H1 (cell line): Measurements from ENCODE around the gene EYA4. TPM values are rescaled to one million over a fixed set of nuclear protein-coding genes. Genes with fewer than 3 reads are reported as not detected.

Experiments
- CTCF ChIA-PET: fragments of 300-600 bp; sonication (Branson Sonifier 250); formaldehyde crosslinking; loops from one replicate; lab custom pipeline; 2021; ENCODE audit not compliant: partially characterized antibody; lab: Charles Lee
- POLR2A ChIA-PET: fragments of 300-600 bp; sonication (Branson Sonifier 250); formaldehyde crosslinking; loops from one replicate; lab custom pipeline; 2021; ENCODE audit warnings: inconsistent platforms; ENCODE audit not compliant: partially characterized antibody; lab: Charles Lee
- DNase-seq, 2 experiments: peaks; one replicate each; pipeline versions ENCODE4 v3.0.0 to v3.0.0-alpha.2; 2010 to 2022; ENCODE audit warnings: low spot score in 2 of 2, low read depth in 1 of 2, mixed read lengths in 1 of 2
- FAIRE-seq: peaks from 2 replicates; lab custom pipeline; 2011; peaks lifted over from hg19 to GRCh38; lab: Jason Lieb, UNC
- H2AFZ ChIP-seq: 2 replicates; pipeline ENCODE4 v1.8.1; 2012; ENCODE audit warnings: low read length, inconsistent platforms
- H2AK5ac ChIP-seq: 2 replicates; pipeline ENCODE4 v1.6.1; 2013; ENCODE audit warnings: low read depth, low read length
- H2BK120ac ChIP-seq: replicated peaks from 2 replicates; pipeline ENCODE3; 2013; ENCODE audit warnings: low read depth, low read length, inconsistent platforms
- H2BK12ac ChIP-seq: 2 replicates; pipeline ENCODE4 v1.6.1; 2013; ENCODE audit warnings: low read depth, low read length
- H2BK15ac ChIP-seq: 2 replicates; pipeline ENCODE4 v1.6.1; 2013; ENCODE audit warnings: low read length
- H2BK20ac ChIP-seq: 2 replicates; pipeline ENCODE4 v1.6.1; 2013; ENCODE audit warnings: low read length
- H2BK5ac ChIP-seq: 2 replicates; pipeline ENCODE4 v1.6.1; 2013; ENCODE audit warnings: low read depth, low read length
- H3K14ac ChIP-seq: 2 replicates; pipeline ENCODE4 v1.6.1; 2013; ENCODE audit warnings: inconsistent platforms; ENCODE audit not compliant: insufficient read length
- H3K18ac ChIP-seq: 2 replicates; pipeline ENCODE4 v1.6.1; 2013; ENCODE audit warnings: low read length; ENCODE audit errors: extremely low read depth
- H3K23ac ChIP-seq: 2 replicates; pipeline ENCODE4 v1.6.1; 2013; ENCODE audit warnings: inconsistent platforms; ENCODE audit not compliant: insufficient read length
- H3K23me2 ChIP-seq: 2 replicates; pipeline ENCODE4 v1.6.1; 2013; ENCODE audit warnings: low read depth, low read length
- H3K27ac ChIP-seq: 2 replicates; pipeline ENCODE4 v1.6.1; 2011; ENCODE audit warnings: low read depth, low read length, inconsistent platforms
- H3K27me3 ChIP-seq, 4 experiments: replicated peaks in 1 of 4; 1 replicate in 1 of 4; 2 replicates in 3 of 4; pipeline versions ENCODE4 v1.6.1 to v1.8.1; 2011 to 2013; ENCODE audit warnings: low read length in 3 of 4, mild to moderate bottlenecking in 3 of 4, inconsistent platforms in 2 of 4, mixed read lengths in 2 of 4, moderate library complexity in 1 of 4; ENCODE audit not compliant: control insufficient read depth in 3 of 4, insufficient read depth in 3 of 4; ENCODE audit errors: extremely low read depth in 1 of 4
- H3K36me3 ChIP-seq, 4 experiments: 2 replicates each; pipeline versions ENCODE4 v1.6.1 to v1.8.1; 2011 to 2013; ENCODE audit warnings: mild to moderate bottlenecking in 4 of 4, low read length in 3 of 4, moderate library complexity in 2 of 4, control low read depth in 1 of 4, inconsistent platforms in 1 of 4; ENCODE audit not compliant: insufficient read depth in 4 of 4, control insufficient read depth in 2 of 4
- H3K4ac ChIP-seq: replicated peaks from 2 replicates; pipeline ENCODE3; 2013; ENCODE audit warnings: low read length, low read depth, mixed read lengths, inconsistent platforms; ENCODE audit not compliant: insufficient read length
- H3K4me1 ChIP-seq, 4 experiments: replicated peaks in 1 of 4; 1 replicate in 1 of 4; 2 replicates in 3 of 4; pipeline versions ENCODE4 v1.6.1 to v1.8.1; 2011 to 2013; ENCODE audit warnings: low read length in 3 of 4, inconsistent platforms in 2 of 4, mixed read lengths in 1 of 4; ENCODE audit not compliant: insufficient read depth in 4 of 4, control insufficient read depth in 3 of 4
- H3K4me2 ChIP-seq, 2 experiments: 2 replicates each; pipeline versions ENCODE4 v1.6.1 to v1.8.1; 2011 to 2013; ENCODE audit warnings: low read depth in 2 of 2, low read length in 2 of 2, control low read depth in 1 of 2, inconsistent platforms in 1 of 2, mild to moderate bottlenecking in 1 of 2; ENCODE audit not compliant: insufficient read depth in 1 of 2
- H3K4me3 ChIP-seq, 4 experiments: fragments of 200-600, 300-600 bp in 1 of 4; sonication (generic), shearing (Covaris generic), sonication (Bioruptor Twin) in 1 of 4; 2 replicates each; pipeline versions ENCODE4 v1.5.1 to v1.8.1; 2011 to 2016; ENCODE audit warnings: low read length in 4 of 4, low read depth in 3 of 4, control low read depth in 2 of 4, inconsistent platforms in 2 of 4, mild to moderate bottlenecking in 2 of 4, mixed read lengths in 1 of 4, moderate library complexity in 1 of 4; ENCODE audit not compliant: insufficient read depth in 2 of 4; ENCODE audit errors: extremely low read depth in 1 of 4
- H3K56ac ChIP-seq: replicated peaks from 2 replicates; pipeline ENCODE3; 2013; ENCODE audit warnings: low read depth, mild to moderate bottlenecking, mixed read lengths, low read length, inconsistent platforms; ENCODE audit not compliant: insufficient read length
- H3K79me1 ChIP-seq: 2 replicates; pipeline ENCODE4 v1.6.1; 2013; ENCODE audit warnings: low read depth, low read length, control low read depth
- H3K79me2 ChIP-seq, 2 experiments: 2 replicates each; pipeline versions ENCODE4 v1.6.1 to v1.8.1; 2012 to 2013; ENCODE audit warnings: low read length in 2 of 2, mild to moderate bottlenecking in 2 of 2, inconsistent platforms in 1 of 2; ENCODE audit not compliant: insufficient read depth in 2 of 2, control insufficient read depth in 1 of 2
- H3K9ac ChIP-seq, 4 experiments: replicated peaks in 1 of 4; 1 replicate in 1 of 4; 2 replicates in 3 of 4; pipeline versions ENCODE4 v1.6.1 to v1.8.1; 2011 to 2013; ENCODE audit warnings: low read depth in 3 of 4, low read length in 3 of 4, control low read depth in 2 of 4, mild to moderate bottlenecking in 2 of 4, moderate library complexity in 2 of 4, inconsistent platforms in 1 of 4; ENCODE audit errors: extremely low read depth in 1 of 4
- H3K9me3 ChIP-seq, 2 experiments: 2 replicates each; pipeline versions ENCODE4 v1.6.1 to v1.8.1; 2012 to 2013; ENCODE audit warnings: mild to moderate bottlenecking in 2 of 2, moderate library complexity in 2 of 2, control low read depth in 1 of 2, inconsistent platforms in 1 of 2, low read depth in 1 of 2, low read length in 1 of 2, mixed read lengths in 1 of 2; ENCODE audit not compliant: insufficient read depth in 2 of 2
- H4K20me1 ChIP-seq, 2 experiments: replicated peaks in 1 of 2; 2 replicates each; pipeline versions ENCODE3 to v1.8.1; 2011 to 2013; ENCODE audit warnings: inconsistent platforms in 2 of 2, low read length in 2 of 2, mild to moderate bottlenecking in 1 of 2; ENCODE audit not compliant: insufficient read depth in 2 of 2, control insufficient read depth in 1 of 2
- H4K5ac ChIP-seq: 2 replicates; pipeline ENCODE4 v1.6.1; 2013; ENCODE audit warnings: low read length, low read depth, mixed read lengths, inconsistent platforms; ENCODE audit not compliant: insufficient read length
- H4K8ac ChIP-seq: 2 replicates; pipeline ENCODE4 v1.8.0; 2013; ENCODE audit warnings: mild to moderate bottlenecking, moderate library complexity, low read length, inconsistent platforms; ENCODE audit not compliant: insufficient read depth; ENCODE audit errors: extremely low read depth
- H4K91ac ChIP-seq: replicated peaks from 2 replicates; pipeline ENCODE3; 2013; ENCODE audit warnings: low read length, mixed read lengths, inconsistent platforms; ENCODE audit not compliant: insufficient read length
- BCL11A ChIP-seq, 2 experiments: IDR thresholded peaks; one replicate each; pipeline ENCODE4 v1.6.1; 2011; ENCODE audit warnings: low read depth in 2 of 2, low read length in 2 of 2, mild to moderate bottlenecking in 2 of 2
- CBX5 ChIP-seq: fragments of 300-800, 300-1000 bp; sonication (generic); IDR thresholded peaks from 2 replicates; pipeline ENCODE4 v1.7.1; 2016; ENCODE audit warnings: antibody characterized with exemption, low read length, low read depth
- CHD2 ChIP-seq: IDR thresholded peaks from 2 replicates; pipeline ENCODE4 v1.6.1; 2012; ENCODE audit warnings: low read length, improper control_type of control experiment
- CREB1 ChIP-seq: IDR thresholded peaks from 2 replicates; pipeline ENCODE4 v1.6.1; 2012; ENCODE audit warnings: inconsistent platforms
- EZH2 ChIP-seq: fragments of 200-600 bp; sonication (generic); IDR thresholded peaks from 2 replicates; pipeline ENCODE4 v1.7.1; 2012; ENCODE audit warnings: low read depth, mild to moderate bottlenecking, moderate library complexity, low read length, inconsistent platforms; ENCODE audit not compliant: severe bottlenecking
- GABPA ChIP-seq: IDR thresholded peaks from 2 replicates; pipeline ENCODE4 v1.6.1; 2011; ENCODE audit warnings: mild to moderate bottlenecking, low read length, moderate library complexity, borderline replicate concordance; ENCODE audit not compliant: insufficient read depth
- JUND ChIP-seq: IDR thresholded peaks from 2 replicates; pipeline ENCODE4 v1.6.1; 2011; ENCODE audit warnings: mild to moderate bottlenecking, improper control_type of control experiment, low read length
- MAFK ChIP-seq: IDR thresholded peaks from 2 replicates; pipeline ENCODE4 v1.6.1; 2012; ENCODE audit warnings: low read depth, mild to moderate bottlenecking, improper control_type of control experiment, low read length
- POU5F1 ChIP-seq: IDR thresholded peaks from 2 replicates; pipeline ENCODE4 v1.6.1; 2011; ENCODE audit warnings: low read depth, mild to moderate bottlenecking, low read length, moderate library complexity
- RFX5 ChIP-seq: IDR thresholded peaks from 2 replicates; pipeline ENCODE4 v1.6.1; 2011; ENCODE audit warnings: low read depth, low read length, improper control_type of control experiment, borderline replicate concordance
- TBP ChIP-seq: IDR thresholded peaks from 2 replicates; pipeline ENCODE4 v1.6.1; 2011; ENCODE audit warnings: low read depth, low read length, improper control_type of control experiment
- WGBS, 2 experiments: shearing (Covaris generic) in 1 of 2; methylation state at CpG; one replicate each; pipeline versions ENCODE4 v1.1.6 to v1.1.7; 2013 to 2015; ENCODE audit warnings: low lambda C conversion rate in 2 of 2, mixed read lengths in 2 of 2, inconsistent platforms in 1 of 2, low coverage in 1 of 2, missing lambda C conversion rate in 1 of 2; ENCODE audit not compliant: insufficient replicate concordance in 2 of 2, insufficient coverage in 1 of 2, insufficient read length in 1 of 2; ENCODE audit errors: extremely low coverage in 1 of 2, missing lambda C conversion rate in 1 of 2; 5-methylcytosine and 5-hydroxymethylcytosine counted together
- polyA plus RNA-seq, 7 experiments: library from polyadenylated mRNA; depleted of rRNA in 3 of 7; stranded (reverse) in 5 of 7; unstranded in 2 of 7; fragments of >200 nt in 5 of 7; fragments of 200-250 nt in 2 of 7; gene quantifications; 1 replicate in 5 of 7; 2 replicates in 1 of 7; 4 replicates in 1 of 7; pipeline versions ENCODE4 v1.2.1 to v1.2.3, GENCODE V29; 2011 to 2013; ENCODE audit warnings: missing spikeins in 2 of 7, mixed read lengths in 2 of 7
- total RNA-seq: library from RNA; stranded (reverse); fragmentation: NEBNext Ultra II Directional; extraction: Animal tissue kit (Norgen Biotek cat#: 25700); gene quantifications from 2 replicates; pipeline ENCODE4 v1.2.1, GENCODE V29; 2021
- TF ChIP-seq, protein P1 (sequence below): IDR thresholded peaks from 2 replicates; pipeline ENCODE4 v1.6.1; 2012; ENCODE audit warnings: inconsistent platforms

EYA4 gene
- total and polyA plus RNA-seq, 2 of the 8 experiments (the other 6 are each of a cell fraction or from before 2014, with no cell fraction given), result 0.06 to 0.17 TPM

DNA sequence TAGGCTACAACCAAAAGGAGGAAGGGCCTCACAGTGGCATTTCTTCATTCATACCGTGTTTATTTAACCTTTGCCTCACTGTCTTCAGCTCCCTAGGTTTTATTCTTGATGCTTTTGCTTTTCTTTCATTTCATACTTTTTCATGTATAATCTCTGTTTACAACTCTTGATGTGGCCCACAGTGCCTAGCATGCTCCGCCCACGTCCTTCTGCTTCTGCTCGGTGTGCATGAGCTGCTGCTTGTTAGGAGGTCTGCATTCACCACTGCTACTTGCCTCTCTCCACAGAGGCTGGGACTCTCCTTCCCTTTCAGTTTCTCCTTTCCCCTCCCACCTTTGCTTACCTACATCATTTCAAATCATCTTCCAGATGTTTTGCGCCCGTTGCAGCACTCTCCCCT is 147.6 kb downstream of the EYA4 start:
- Histone ChIP-seq H2BK20ac (no peak overlapping the region), H2BK5ac (no peak overlapping the region), H2BK12ac (no peak overlapping the region), H2BK120ac (no peak overlapping the region), H3K27ac (no peak overlapping the region), H4K8ac (no peak overlapping the region), H3K9ac (no peak overlapping the region), H3K9me3 (no peaks in the 10 kb centered on the region), H3K79me2 (no peaks in the 10 kb centered on the region), H3K18ac (no peak overlapping the region), H3K36me3 (no peaks in the 10 kb centered on the region), H2BK15ac (no peak overlapping the region), H4K5ac (no peak overlapping the region), H3K79me1 (no peaks in the 10 kb centered on the region), H2AFZ (peak overlapping the region; percentile 2; the same call in 1 of the 2 replicates), H3K4me1 (peaks cover 0 to 4% (median 1%) of the 10 kb centered on the region in 4 experiments; a peak in 1 of 7 replicates), H3K23me2 (no peaks in the 10 kb centered on the region), H3K23ac (no peak overlapping the region), H3K4ac (no peak overlapping the region), H3K14ac (no peak overlapping the region), H3K4me2 (no peak overlapping the region), H3K27me3 (no peaks in the 10 kb centered on the region), H3K4me3 (no peak overlapping the region), H4K91ac (no peak overlapping the region), H2AK5ac (no peak overlapping the region), H4K20me1 (no peaks in the 10 kb centered on the region), H3K56ac (no peak overlapping the region)
- ChIA-PET POLR2A (no interaction called here), CTCF (interaction anchor here (0.6 to 1.1 kb wide), 3 partner anchors 43 to 180 kb away, joined by 3 read pairs; no protein-coding TSS in a partner anchor)
- FAIRE-seq, result no peak
- 90% methylated on average over 6 of the region's 6 CpGs; no CpG with 5 or more reads in 1 of the 2 experiments for WGBS, 2 experiments
- DNase-seq, result no peak
- no peak for TF ChIP-seq JUND
- TF ChIP-seq RFX5, result no peak
- no peak for TF ChIP-seq CHD2
- no peak for TF ChIP-seq TBP
- TF ChIP-seq, protein P1, sequence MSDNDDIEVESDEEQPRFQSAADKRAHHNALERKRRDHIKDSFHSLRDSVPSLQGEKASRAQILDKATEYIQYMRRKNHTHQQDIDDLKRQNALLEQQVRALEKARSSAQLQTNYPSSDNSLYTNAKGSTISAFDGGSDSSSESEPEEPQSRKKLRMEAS, result no peak
- TF ChIP-seq BCL11A (IDR thresholded peaks at IDR 0.05; ENCODE audit: low read depth in 2 of 2, low read length in 2 of 2), result no peak
- TF ChIP-seq EZH2, result no peak
- TF ChIP-seq CBX5, result no peak
- no peak for TF ChIP-seq POU5F1
- no peak for TF ChIP-seq MAFK
- TF ChIP-seq GABPA, result no peak
- TF ChIP-seq CREB1, result no peak
